Gastrocnemius medialis (tissue), 4 donors: Measurements from ENCODE around the gene SSNA1. TPM values are rescaled to one million over a fixed set of nuclear protein-coding genes. Genes with fewer than 3 reads are reported as not detected.

ENCODE experiments used
- ATAC-seq, 2 donors: fragments of 150-250 bp; one replicate each; pipeline ENCODE4 v1.9.1; 2016
- DNase-seq, 2 donors: peaks; one replicate each; pipeline ENCODE4 v3.0.0-alpha.2; 2019
- H3K27ac ChIP-seq, 4 donors: fragments of 200-600 bp; sonication (generic); 1 replicate in 1 of 4; 2 replicates in 3 of 4; pipeline ENCODE4 v1.5.1; 2016 to 2018; ENCODE audit warnings: mild to moderate bottlenecking in 2 of 4, moderate library complexity in 1 of 4
- H3K27me3 ChIP-seq, 3 donors: fragments of 200-600 bp; sonication (generic) in 2 of 3; 1 replicate in 1 of 3; 2 replicates in 2 of 3; pipeline versions ENCODE4 v1.5.1 to v1.6.0; 2016 to 2019; ENCODE audit warnings: mild to moderate bottlenecking in 1 of 3, moderate library complexity in 1 of 3
- H3K36me3 ChIP-seq, 2 donors: fragments of 200-600 bp; sonication (generic) in 1 of 2; one replicate each; pipeline ENCODE4 v1.5.1; 2017 to 2018
- H3K4me1 ChIP-seq, 2 donors: fragments of 200-600 bp; sonication (generic) in 1 of 2; one replicate each; pipeline ENCODE4 v1.5.1; 2016 to 2017; ENCODE audit warnings: mild to moderate bottlenecking in 2 of 2
- H3K4me3 ChIP-seq, 4 donors: fragments of 200-600 bp; sonication (generic) in 3 of 4; 1 replicate in 1 of 4; 2 replicates in 3 of 4; pipeline ENCODE4 v1.5.1; 2016 to 2019; ENCODE audit warnings: mild to moderate bottlenecking in 2 of 4
- H3K9me3 ChIP-seq, 3 donors: fragments of 200-600 bp; sonication (generic) in 2 of 3; 1 replicate in 1 of 3; 2 replicates in 2 of 3; pipeline ENCODE4 v1.5.1; 2016 to 2019
- POLR2A ChIP-seq, 2 donors: fragments of 450-650 bp; IDR thresholded peaks; one replicate each; pipeline ENCODE4 v1.6.1; 2017; ENCODE audit warnings: antibody characterized with exemption in 2 of 2, mild to moderate bottlenecking in 2 of 2, moderate library complexity in 2 of 2
- in situ Hi-C, 4 donors: fragments of 200-750 bp; cut with MboI; loops; one replicate each; pipeline versions ENCODE4 v1.15.0 to v1.8.0; 2017; ENCODE audit warnings: low sequenced_read_pairs in 4 of 4
- intact Hi-C: fragments of 100-400 bp; cut with DNase I; formaldehyde crosslinking; loops from one replicate; pipeline ENCODE4 v1.15.1; 2023; ENCODE audit warnings: low total_unique reads
- total RNA-seq, 4 donors: library from RNA; depleted of rRNA; stranded (reverse); fragments of >200 nt; gene quantifications; one replicate each; pipeline versions ENCODE4 v1.1.0 to v1.2.3, GENCODE V29; 2016
- TF ChIP-seq, protein P1 (sequence below), 5 experiments: fragments of 450-650 bp in 3 of 5; fragments of 200-600 bp in 2 of 5; sonication (generic) in 2 of 5; IDR thresholded peaks in 4 of 5; conservative IDR thresholded peaks in 1 of 5; 1 replicate in 4 of 5; 2 replicates in 1 of 5; pipeline ENCODE4 v1.5.1; 2016 to 2019; ENCODE audit warnings: antibody characterized with exemption in 5 of 5, mild to moderate bottlenecking in 3 of 5, moderate library complexity in 3 of 5

SSNA1 gene
- total RNA-seq, 4 donors from 2014 or later, result 73.3 to 164 (median 94.4) TPM

DNA sequence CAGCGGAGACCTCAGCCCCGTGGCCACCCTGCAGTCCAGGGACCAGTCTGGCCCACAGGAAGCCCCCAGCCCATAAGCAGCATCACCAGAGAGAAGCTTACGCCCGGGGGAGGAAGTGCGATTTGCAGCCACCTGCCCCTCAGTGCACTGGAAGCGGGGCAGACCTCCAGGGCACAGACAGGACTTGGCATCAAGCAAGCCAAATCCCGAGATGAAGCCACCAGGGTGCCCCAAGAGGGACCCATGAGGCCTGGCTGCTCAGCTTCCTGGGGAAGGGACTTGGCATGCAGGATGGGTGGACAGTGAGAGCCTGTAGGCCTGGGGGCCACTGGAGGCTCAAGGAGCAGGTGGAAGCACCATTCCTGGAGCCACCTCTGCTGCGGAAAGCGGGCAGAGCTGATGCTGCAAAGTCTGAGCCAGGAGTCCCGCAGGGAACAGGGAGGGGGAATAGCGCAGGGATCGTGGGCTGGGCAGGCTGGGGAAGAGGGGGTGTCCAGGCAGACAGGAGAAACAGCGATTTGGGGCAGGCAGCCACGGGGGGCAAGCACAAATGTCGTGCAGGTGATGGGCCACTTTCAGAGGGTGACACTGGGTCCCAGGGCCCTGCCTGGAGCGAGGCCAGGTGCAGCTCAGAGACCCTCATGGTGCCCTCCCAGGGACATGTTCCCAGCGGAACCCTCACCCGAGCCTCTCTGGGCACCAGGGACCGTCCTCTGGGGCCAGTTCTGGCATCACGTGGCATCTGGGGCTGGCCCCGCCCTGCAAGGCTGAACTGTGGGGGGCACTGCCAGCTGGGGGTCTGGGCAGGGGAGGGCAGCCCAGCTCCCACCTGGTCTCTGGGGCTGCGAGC is 21.9 kb upstream of the SSNA1 start:
- Histone ChIP-seq H3K4me1 (peaks cover 8 to 21% of the 10 kb centered on the region in 2 donors), H3K4me3 (no peak overlapping the region), H3K36me3 (no peaks in the 10 kb centered on the region), H3K9me3 (no peaks in the 10 kb centered on the region), H3K27me3 (peaks cover 79 to 88% (median 85%) of the 10 kb centered on the region in 3 donors), H3K27ac (no peak overlapping the region)
- in situ Hi-C loops (no loop called here), intact Hi-C loops (no loop called here)
- ATAC-seq, result no peak
- DNase-seq, result no peak
- TF ChIP-seq POLR2A (IDR thresholded peaks at IDR 0.05), result no peak

DNA sequence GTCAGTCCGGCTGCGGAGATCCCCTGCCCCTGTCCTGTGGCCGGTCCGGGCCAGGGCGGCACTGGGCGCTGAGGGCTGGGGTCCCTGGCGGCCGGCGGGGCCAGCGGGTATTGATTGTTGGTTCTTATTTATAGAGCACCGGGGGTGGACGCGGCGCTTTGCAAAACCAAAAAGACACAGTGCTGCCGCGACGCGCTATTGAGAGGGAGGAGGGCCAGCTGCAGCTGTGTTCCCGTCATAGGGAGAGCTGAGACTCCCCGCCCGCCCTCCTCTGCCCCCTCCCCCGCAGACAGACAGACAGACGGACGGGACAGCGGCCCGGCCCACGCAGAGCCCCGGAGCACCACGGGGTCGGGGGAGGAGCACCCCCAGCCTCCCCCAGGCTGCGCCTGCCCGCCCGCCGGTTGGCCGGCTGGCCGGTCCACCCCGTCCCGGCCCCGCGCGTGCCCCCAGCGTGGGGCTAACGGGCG is 21.2 kb upstream of the SSNA1 start:
- no peak for ATAC-seq

DNA sequence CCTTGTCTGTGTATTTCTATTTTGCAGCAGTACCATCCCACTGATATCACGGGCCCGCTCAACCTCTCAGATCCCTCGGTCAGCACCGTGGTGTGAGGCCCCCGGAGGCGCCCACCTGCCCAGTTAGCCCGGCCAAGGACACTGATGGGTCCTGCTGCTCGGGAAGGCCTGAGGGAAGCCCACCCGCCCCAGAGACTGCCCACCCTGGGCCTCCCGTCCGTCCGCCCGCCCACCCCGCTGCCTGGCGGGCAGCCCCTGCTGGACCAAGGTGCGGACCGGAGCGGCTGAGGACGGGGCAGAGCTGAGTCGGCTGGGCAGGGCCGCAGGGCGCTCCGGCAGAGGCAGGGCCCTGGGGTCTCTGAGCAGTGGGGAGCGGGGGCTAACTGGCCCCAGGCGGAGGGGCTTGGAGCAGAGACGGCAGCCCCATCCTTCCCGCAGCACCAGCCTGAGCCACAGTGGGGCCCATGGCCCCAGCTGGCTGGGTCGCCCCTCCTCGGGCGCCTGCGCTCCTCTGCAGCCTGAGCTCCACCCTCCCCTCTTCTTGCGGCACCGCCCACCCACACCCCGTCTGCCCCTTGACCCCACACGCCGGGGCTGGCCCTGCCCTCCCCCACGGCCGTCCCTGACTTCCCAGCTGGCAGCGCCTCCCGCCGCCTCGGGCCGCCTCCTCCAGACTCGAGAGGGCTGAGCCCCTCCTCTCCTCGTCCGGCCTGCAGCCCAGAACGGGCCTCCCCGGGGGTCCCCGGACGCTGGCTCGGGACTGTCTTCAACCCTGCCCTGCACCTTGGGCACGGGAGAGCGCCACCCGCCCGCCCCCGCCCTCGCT is 20.5 kb upstream of the SSNA1 start:
- no peaks in the 10 kb centered on the region for H3K9me3 ChIP-seq
- H3K4me3 ChIP-seq, result peak overlapping the region; percentile 17 to 50 (median 40)
- no peak overlapping the region for H3K27ac ChIP-seq
- DNase-seq (no peak), ATAC-seq (no peak)
- in situ Hi-C loops (no loop called here), intact Hi-C loops (no loop called here)
- no peak for TF ChIP-seq POLR2A (IDR thresholded peaks at IDR 0.05)
- TF ChIP-seq, protein P1, sequence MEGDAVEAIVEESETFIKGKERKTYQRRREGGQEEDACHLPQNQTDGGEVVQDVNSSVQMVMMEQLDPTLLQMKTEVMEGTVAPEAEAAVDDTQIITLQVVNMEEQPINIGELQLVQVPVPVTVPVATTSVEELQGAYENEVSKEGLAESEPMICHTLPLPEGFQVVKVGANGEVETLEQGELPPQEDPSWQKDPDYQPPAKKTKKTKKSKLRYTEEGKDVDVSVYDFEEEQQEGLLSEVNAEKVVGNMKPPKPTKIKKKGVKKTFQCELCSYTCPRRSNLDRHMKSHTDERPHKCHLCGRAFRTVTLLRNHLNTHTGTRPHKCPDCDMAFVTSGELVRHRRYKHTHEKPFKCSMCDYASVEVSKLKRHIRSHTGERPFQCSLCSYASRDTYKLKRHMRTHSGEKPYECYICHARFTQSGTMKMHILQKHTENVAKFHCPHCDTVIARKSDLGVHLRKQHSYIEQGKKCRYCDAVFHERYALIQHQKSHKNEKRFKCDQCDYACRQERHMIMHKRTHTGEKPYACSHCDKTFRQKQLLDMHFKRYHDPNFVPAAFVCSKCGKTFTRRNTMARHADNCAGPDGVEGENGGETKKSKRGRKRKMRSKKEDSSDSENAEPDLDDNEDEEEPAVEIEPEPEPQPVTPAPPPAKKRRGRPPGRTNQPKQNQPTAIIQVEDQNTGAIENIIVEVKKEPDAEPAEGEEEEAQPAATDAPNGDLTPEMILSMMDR (IDR thresholded peaks at IDR 0.05 in 4 of 5, conservative IDR thresholded peaks at IDR 0.05 in 1 of 5), result no peak
- H3K27me3 ChIP-seq, result peaks cover 65 to 78% (median 74%) of the 10 kb centered on the region in 3 donors
- peaks cover 8 to 15% of the 10 kb centered on the region in 2 donors for H3K4me1 ChIP-seq
- H3K36me3 ChIP-seq, result no peaks in the 10 kb centered on the region

More for the DNA sequence above, 21.2 kb upstream of the SSNA1 start:
- no peak for DNase-seq
- no peak overlapping the region for H3K4me3 ChIP-seq
- no peak for TF ChIP-seq POLR2A (IDR thresholded peaks at IDR 0.05)
- TF ChIP-seq, protein P1 (IDR thresholded peaks at IDR 0.05 in 4 of 5, conservative IDR thresholded peaks at IDR 0.05 in 1 of 5), result no peak
- H3K36me3 ChIP-seq, result no peaks in the 10 kb centered on the region
- no peak overlapping the region for H3K27ac ChIP-seq
- peaks cover 72 to 84% (median 81%) of the 10 kb centered on the region in 3 donors for H3K27me3 ChIP-seq
- intact Hi-C loops, result no loop called here
- in situ Hi-C loops, result no loop called here
- H3K9me3 ChIP-seq, result no peaks in the 10 kb centered on the region
- H3K4me1 ChIP-seq, result peaks cover 8 to 21% of the 10 kb centered on the region in 2 donors

DNA sequence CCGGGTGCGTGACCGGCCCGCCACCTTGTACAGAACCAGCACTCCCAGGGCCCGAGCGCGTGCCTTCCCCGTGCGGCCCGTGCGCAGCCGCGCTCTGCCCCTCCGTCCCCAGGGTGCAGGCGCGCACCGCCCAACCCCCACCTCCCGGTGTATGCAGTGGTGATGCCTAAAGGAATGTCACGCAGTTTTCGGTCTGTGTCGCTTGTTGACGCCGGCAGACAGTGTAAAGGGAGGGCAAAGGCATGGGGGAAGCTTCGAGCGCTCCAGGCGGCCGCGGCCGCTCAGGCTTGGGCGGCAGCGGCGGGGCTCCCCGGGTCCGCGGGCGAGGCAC is 19.9 kb upstream of the SSNA1 start:
- H3K4me3 ChIP-seq, result peak overlapping the region; percentile 17 to 50 (median 40)
- ATAC-seq (no peak), DNase-seq (no peak)
- in situ Hi-C loops (no loop called here), intact Hi-C loops (no loop called here)
- H3K4me1 ChIP-seq, result peaks cover 8 to 10% of the 10 kb centered on the region in 2 donors
- H3K9me3 ChIP-seq, result no peaks in the 10 kb centered on the region
- no peak for TF ChIP-seq POLR2A (IDR thresholded peaks at IDR 0.05)
- TF ChIP-seq, protein P1 (IDR thresholded peaks at IDR 0.05 in 4 of 5, conservative IDR thresholded peaks at IDR 0.05 in 1 of 5), result no peak
- H3K27me3 ChIP-seq, result peaks cover 60 to 73% (median 68%) of the 10 kb centered on the region in 3 donors
- H3K27ac ChIP-seq, result no peak overlapping the region
- no peaks in the 10 kb centered on the region for H3K36me3 ChIP-seq
